COLO829 (cell line): ENCODE results near the gene MACROD1.

Source experiments
- DNase-seq: peaks from one replicate; pipeline ENCODE4 v3.0.0; 2012; ENCODE audit warnings: low spot score

Gene MACROD1

GRCh38 chr11:64130618-64131017 is 35.3 kb downstream of the MACROD1 start:
- no peak for DNase-seq

DNA sequence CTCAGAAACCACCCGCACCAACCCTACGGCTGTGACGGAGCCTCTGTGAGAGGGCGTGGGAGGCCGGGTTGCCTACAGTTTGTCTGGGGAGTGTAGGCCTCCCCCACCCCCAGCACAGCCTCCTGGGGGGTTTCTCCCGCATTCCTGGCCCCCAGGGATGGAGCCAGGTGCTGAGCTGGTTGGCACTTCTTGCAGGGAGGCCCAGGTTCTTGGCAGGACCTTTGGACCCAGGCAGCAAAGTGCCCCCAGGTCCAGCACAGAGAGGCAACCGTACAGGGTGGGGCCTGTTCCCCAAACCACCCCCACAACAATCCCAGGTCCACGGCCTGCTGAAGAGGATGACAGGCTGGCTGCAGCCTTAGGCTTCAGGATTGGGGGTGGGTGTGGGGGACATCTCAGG is 36.5 kb downstream of the MACROD1 start:
- DNase-seq = no peak

- no peak for DNase-seq
These were observed 37.5 kb downstream of the MACROD1 start for GRCh38 chr11:64128255-64129006.

- no peak for DNase-seq
These were observed 38.4 kb downstream of the MACROD1 start for GRCh38 chr11:64127267-64128072.

- DNase-seq = no peak
These were observed 39.1 kb downstream of the MACROD1 start for GRCh38 chr11:64126796-64127195.

GRCh38 chr11:64126371-64126770 is 39.5 kb downstream of the MACROD1 start:
- DNase-seq = no peak

DNA sequence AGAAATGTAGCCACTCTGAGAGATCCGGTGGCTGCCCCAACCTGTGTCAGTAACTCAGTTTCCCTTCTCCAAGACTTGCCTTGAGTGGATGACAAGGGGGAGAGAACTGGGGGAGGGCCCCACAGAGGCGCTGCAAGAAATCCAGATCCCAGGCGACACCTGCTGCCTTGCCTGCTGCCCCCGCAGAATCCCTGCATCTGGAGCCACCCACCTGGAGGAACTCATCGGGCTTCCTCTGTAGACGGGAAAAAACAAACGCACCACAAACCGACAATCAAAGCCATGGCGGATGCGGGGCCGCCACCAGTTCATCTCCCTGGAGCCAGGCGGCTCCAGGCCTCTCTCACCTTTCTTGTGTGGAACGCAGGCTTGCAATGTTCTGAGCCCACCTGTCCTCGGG is 40.2 kb downstream of the MACROD1 start:
- no peak for DNase-seq

- peak; percentile 31 for DNase-seq
These were observed 41.8 kb downstream of the MACROD1 start for GRCh38 chr11:64124147-64124546.

- DNase-seq = no peak
These were observed 42.2 kb downstream of the MACROD1 start for GRCh38 chr11:64123679-64124078.

DNA sequence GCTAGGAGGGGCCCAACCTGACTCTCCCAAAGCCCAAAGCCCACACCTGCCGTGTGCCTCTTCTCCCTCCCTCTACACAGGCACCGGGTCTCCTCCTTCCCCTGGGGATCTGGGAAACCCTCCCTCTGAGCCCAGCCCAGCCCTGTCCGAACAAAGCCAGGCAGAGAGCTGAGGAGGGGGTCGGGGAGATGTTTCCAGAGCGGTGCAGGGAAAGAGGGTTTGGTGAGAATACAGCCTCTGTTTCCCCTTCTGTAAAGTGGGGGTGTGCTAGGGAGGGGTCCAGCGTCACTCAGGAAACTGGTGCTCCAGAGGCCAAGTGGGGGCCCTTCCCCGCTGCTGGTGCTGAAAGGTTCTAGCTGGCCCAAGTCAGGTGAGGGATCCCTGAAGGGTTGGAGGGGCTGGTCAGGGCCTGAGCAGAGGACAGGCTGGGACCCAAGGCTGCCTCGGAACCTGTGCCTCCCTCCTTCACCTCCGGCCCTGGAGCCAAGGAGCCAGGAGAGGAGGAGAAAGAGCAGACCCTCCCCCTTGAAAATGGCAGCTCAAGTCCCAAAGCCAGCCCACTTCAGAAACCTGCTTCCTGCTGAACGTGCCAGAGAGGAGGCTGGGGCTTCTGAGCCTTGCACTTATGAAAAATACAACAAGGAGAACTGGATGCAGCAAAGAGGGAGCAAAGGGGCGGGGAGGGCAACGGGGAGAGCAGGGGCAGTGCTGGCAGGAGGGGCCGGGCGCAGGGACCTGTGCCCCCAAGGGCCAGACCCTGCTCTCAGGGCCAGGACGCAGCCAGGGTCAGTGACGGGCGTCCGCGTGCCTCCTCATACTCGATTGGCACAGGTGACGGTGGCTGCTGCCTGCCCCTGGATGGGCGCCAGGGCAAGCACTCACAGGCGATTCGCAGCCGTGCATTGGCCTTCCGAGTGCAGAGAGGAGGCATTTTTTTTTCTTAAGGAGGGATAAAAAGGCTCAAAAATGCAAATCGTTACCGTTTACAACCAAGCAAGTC is 43.2 kb downstream of the MACROD1 start:
- no peak for DNase-seq

GRCh38 chr11:64121663-64122410 is 44.1 kb downstream of the MACROD1 start:
- DNase-seq = peak; percentile 74

DNA sequence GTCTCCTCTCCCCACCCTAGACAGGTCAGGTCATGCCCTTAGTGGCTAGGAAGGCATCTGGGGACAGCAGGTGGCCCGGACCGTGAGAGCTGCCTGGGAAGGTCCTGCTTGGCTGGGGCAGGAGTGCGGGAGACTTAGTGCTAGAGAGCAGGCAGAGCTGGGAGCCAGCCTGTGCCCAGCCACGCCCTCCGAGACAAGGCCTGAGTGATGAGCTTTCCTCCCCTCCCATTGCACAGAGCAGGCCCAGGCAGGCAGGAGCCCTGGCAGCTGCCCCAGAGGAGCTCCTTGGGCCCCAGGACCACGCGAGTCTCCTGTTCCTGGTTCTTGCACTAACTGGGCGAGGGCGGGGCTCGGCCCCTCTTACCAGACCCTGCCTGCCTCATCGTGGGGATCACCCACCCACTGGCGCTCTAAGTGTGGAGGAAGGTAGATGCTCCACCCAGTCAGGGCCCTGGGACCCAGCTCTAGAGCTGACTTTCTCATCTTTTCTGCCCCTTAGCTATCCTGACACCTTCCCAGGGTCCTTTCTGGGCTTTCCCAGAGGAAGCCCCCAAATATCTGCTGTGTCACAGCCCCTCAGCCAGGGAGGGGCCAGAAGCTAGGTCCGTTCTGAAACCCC is 44.9 kb downstream of the MACROD1 start:
- DNase-seq = peak; percentile 18

- no peak for DNase-seq
These were observed 46.2 kb downstream of the MACROD1 start for GRCh38 chr11:64119700-64120099.

GRCh38 chr11:64118876-64119665 is 46.8 kb downstream of the MACROD1 start:
- no peak for DNase-seq

DNA sequence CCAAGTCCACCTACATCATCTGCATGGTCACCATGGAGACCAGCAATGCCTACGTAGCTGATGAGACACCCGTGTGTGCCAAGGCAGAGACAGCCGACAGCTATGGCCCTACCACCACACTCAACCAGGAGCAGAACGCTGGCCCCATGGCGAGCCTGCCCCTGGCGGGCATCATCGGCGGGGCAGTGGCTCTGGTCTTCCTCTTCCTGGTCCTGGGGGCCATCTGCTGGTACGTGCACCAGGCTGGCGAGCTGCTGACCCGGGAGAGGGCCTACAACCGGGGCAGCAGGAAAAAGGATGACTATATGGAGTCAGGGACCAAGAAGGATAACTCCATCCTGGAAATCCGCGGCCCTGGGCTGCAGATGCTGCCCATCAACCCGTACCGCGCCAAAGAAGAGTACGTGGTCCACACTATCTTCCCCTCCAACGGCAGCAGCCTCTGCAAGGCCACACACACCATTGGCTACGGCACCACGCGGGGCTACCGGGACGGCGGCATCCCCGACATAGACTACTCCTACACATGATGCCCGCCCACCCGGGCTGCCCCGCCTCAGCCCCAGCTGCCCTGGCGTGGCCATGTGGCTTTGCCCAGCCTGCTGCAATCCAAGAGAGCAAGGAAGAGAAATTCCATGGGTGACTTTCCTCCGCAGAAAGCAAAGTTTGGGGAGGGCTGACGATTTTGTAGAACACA is 48.0 kb downstream of the MACROD1 start:
- DNase-seq = no peak

DNA sequence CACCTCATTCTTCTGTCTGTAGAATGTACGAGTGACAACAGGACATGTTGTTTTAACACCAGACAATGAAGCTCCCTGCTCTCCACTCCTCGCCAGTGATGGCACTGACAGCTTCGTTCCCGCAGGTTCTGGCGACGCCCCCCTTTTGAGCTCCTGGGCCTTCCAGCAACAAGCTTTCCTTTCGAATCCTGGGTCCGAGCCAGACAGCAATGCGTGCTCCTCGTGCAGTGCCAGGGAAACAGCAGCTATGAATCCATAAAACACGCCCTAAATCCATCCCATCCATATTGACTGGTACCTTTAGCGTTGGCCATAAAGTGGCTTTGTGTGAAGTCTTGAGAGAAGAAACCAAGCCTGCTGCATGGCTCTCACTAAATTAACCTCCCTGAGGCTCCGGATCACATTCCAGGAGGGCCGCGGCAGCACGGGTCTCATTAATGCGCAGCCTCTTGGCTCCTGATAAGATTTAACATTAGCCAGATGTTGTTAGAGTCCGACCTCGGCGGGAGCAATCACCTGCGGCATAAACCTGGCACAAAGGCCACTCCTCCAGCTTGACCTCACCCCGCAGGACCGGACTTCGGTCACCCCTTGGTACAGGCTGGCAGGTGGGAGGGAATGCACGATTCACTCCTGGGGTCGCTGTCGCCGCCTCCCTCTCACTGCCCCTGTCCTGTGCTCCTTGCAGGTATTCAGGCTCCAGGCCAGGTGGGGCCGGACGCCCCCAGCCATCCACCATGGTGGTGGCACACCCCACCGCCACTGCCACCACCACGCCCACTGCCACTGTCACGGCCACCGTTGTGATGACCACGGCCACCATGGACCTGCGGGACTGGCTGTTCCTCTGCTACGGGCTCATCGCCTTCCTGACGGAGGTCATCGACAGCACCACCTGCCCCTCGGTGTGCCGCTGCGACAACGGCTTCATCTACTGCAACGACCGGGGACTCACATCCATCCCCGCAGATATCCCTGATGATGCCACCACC is 50.1 kb downstream of the MACROD1 start:
- no peak for DNase-seq

DNA sequence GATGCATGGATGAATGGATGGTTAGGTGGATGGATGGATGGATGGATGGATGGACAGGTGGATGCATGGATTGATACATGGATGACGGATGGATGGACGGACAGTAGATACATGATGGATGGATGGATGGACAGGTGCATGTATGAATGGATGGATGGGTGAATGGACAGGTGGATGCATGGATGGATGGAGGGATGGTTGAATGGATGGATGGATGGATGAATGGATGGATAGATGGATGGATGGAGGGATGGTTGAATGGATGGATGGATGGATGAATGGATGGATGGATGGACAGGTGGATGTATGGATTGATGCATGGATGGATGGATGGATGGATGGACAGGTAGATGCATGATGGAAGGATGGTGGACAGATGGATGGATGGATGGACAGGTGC is 51.7 kb downstream of the MACROD1 start:
- DNase-seq = no peak

DNA sequence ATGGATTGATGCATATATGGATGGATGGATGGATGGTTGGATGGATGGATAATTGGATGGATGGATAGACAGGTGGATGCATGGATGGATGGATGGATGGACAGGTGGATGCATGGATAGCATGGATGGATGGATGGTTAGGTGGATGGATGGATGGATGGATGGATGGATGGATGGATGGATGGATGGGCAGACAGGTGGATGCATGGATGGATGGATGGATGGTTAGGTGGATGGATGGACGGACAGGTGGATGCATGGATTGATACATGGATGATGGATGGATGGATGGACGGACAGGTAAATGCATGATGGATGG is 52.5 kb downstream of the MACROD1 start:
- DNase-seq = no peak
